HG02943 (cell line): Measurements from ENCODE around the gene NECAB2.

ENCODE experiments used
- ATAC-seq: cut with Tn5 transposase; IDR thresholded peaks from one replicate; pipeline ENCODE4 v1.9.1; 2021; ENCODE audit warnings: mild to moderate bottlenecking, low read depth, moderate library complexity; ENCODE audit not compliant: unreplicated experiment

Gene NECAB2

GRCh38 chr16:83967838-83968305, at the start of gene NECAB2:
NECAB2 (plus strand) TSS chr16:83968244; CDS start chr16:83968649, 405 bp downstream.
- ATAC-seq: no peak

- no peak for ATAC-seq
Measured at GRCh38 chr16:83920894-83921491, 47.1 kb upstream of the NECAB2 start.

- ATAC-seq: no peak
Measured at GRCh38 chr16:83923581-83924365, 44.3 kb upstream of the NECAB2 start.

DNA sequence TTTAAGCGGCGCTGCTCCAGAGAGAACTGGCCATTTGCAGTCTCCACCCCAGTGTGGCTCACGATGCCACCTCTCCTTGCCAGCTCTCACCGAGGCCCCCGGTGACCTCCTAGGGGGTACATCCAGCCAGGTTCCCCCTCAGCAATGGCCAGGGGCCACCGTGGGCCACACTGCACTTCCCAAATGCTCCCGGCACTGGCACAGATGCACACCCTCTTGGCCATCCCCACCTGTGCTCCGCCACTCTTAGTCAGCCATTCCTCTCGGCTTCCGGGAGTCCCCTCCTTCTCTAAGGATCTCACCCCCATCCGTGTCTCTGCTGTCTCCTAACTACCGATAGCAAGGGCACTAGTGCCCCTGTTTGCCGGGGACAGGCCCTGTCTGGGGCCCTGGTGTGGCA, 43.4 kb upstream of the NECAB2 start:
- no peak for ATAC-seq

GRCh38 chr16:83925095-83925905, 42.7 kb upstream of the NECAB2 start:
- no peak for ATAC-seq

DNA sequence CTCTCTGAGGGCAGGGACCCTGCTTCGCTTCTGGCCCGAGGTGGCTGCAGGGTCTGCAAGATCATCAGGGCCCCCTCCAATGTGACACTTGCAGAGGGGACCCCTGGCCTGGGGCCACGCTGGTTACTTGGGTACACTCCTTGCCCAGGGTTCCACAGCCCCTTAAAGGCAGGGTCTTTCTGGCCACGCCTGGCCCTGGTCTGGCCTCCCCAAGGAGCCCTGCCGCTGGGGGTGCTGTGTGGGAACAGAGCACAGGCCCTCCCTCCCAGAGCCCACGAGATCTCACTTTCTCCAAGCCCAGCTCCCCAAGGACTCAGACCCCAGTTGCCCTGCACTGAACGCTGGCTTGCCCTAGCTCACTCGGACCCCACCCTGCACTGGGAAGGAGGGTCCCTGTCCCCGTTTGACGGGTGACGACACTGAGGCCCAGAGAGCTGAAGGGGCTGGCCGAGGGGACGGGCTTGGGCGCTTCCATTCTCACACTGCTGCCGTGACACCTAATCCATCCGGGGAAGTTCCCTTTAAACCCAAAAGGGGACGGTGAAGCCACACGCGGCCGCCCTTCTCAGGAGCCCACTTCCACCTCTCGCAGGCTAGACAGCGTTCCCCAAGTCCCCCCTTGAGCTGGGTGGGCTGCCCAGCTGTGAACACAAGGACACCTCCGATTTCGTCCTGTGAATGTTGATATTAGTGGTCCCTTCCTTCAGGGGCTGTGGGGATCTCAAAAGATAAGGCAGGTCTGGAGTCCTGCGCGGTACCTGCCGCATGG, 41.9 kb upstream of the NECAB2 start:
- no peak for ATAC-seq

- no peak for ATAC-seq
Measured at GRCh38 chr16:83926726-83927397, 41.2 kb upstream of the NECAB2 start.

DNA sequence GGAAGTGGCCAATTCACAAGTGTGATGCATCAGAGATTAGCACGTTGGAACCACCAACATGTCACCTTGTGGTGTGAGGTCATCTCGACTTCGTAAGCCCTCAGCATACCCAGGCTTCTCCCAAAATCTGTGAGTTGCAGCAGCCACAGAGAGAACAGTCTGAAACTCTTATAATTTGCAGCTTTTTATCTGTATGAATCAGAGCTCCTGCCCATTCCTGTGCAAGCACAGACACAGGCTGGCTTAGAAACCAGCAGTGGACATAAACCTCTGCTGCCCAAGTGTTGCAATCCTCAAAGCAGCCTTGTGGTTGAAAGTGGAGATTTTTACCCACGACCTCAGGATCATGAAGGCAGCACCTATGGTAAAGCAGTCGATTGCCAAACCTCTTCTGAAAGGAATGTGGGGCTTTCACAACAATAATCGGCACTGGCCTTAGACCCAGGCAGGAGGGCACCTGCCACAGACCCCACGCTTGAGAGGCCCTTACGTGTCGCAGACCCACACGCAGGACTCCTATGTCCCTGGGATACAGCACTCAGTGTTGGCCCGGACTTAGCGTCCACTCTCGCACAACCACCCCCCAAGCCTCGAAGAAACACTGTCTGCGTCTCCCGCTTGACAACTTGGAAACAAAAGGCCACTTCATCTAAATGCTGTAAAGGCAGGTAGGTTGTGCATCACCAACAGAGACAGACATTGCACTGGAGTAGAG, 39.5 kb upstream of the NECAB2 start:
- no peak for ATAC-seq

GRCh38 chr16:83929811-83930555, 38.1 kb upstream of the NECAB2 start:
- ATAC-seq: no peak

DNA sequence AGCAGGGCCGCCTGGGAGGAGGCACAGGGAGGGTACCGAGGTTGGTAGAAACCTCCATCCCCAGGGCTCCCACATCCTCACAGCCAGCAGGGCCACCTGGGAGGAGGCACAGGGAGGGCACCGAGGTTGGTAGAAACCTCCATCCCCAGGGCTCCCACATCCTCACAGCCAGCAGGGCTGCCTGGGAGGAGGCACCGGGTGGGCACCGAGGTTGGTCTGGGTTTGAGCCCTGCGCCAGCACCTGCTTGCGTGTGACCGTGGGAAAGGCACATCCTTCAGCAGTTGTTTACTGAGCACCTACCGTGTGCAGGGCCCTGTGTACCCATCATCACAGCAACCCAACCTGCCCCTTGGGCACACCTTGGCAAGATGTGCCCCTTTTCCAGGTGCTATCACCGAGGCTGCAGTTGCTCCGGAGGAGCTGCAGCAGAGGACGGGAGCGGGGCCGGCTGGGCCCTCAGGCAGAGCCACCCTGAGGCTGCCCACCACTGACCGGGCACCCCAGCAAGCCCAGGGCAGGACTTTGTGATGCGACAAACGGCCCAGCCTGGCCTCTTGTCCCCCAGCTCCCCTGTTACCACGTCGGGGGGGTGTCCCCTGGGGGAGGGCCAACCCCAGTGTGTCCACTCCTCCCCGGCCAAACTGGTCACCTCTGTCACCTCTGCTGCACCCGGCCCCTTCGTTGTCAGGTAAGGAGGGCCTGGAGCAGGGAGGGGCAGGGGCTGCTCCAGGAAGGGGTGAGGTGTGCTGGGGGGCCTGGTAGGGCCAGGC, 37.1 kb upstream of the NECAB2 start:
- ATAC-seq: no peak

- no peak for ATAC-seq
Measured at GRCh38 chr16:83931556-83931955, 36.5 kb upstream of the NECAB2 start.

- ATAC-seq: no peak
Measured at GRCh38 chr16:83932304-83932703, 35.7 kb upstream of the NECAB2 start.

GRCh38 chr16:83932955-83933673, 34.9 kb upstream of the NECAB2 start:
- ATAC-seq: no peak

GRCh38 chr16:83933885-83934683, 34.0 kb upstream of the NECAB2 start:
- ATAC-seq: no peak

- no peak for ATAC-seq
Measured at GRCh38 chr16:83934684-83934977, 33.4 kb upstream of the NECAB2 start.

DNA sequence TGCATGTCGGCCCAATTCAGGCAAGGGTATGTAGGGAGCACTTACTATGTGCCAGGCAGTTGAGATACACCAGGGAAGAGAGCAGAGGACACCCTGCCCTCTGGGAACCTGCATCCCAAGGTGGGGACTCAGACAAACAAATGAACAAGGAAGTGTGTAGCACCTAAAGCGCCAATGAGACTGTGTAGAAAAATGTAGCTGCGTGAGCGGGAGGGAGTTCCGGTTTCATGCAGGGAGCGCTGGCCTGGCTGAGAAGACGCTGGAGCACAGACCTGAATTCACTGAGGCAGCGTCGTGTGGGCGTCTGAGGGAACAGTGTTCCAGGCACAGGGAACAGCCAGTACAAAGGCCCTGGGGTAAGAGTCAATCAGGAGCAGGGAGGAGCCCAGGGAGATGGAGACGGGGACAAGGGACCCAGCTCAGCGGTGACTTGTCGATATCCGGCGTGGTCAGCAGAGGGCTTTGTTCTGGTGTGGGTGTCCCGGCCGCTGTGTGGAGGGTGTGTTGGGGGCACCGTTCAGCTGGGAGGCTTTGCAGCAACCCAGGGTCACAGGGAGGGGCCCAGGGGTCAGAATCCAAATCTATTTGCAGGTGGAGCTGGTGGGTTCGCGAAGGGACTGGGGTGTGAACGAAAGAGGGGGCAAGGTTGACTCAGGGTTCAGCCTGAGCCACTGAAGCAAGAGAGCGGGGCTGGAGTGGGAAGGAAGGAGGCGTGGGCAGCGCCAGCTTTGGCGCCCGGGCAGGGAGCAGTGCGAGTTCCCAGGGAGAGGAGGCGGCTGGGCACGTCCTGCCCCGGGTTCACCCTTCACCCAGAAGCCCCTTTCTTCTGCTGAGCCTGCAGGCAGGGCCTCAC, 32.8 kb upstream of the NECAB2 start:
- no peak for ATAC-seq
